Breast epithelium (tissue), 4 donors: ENCODE results near the gene CRK. TPM values are rescaled to one million over a fixed set of nuclear protein-coding genes. Genes with fewer than 3 reads are reported as not detected.

Experiments used
- DNase-seq, 2 donors: peaks; one replicate each; pipeline ENCODE4 v3.0.0-alpha.2; 2019; ENCODE audit warnings: low spot score in 2 of 2
- H3K27ac ChIP-seq, 2 donors: fragments of 200-600 bp; sonication (generic) in 1 of 2; one replicate each; pipeline ENCODE4 v1.5.1; 2016 to 2019; ENCODE audit warnings: mild to moderate bottlenecking in 1 of 2
- H3K27me3 ChIP-seq, 2 donors: fragments of 200-600 bp; sonication (generic) in 1 of 2; one replicate each; pipeline versions ENCODE4 v1.5.1 to v1.6.0; 2017 to 2019; ENCODE audit warnings: control low read depth in 1 of 2, mild to moderate bottlenecking in 1 of 2
- H3K36me3 ChIP-seq: fragments of 200-600 bp; one replicate; pipeline ENCODE4 v1.5.1; 2019
- H3K4me1 ChIP-seq, 2 donors: fragments of 200-600 bp; sonication (generic); one replicate each; pipeline ENCODE4 v1.5.1; 2016 to 2019; ENCODE audit warnings: control low read depth in 1 of 2
- H3K4me3 ChIP-seq, 3 donors: fragments of 200-600 bp; sonication (generic); 1 replicate in 2 of 3; 2 replicates in 1 of 3; pipeline ENCODE4 v1.5.1; 2016 to 2019; ENCODE audit warnings: mild to moderate bottlenecking in 3 of 3, moderate library complexity in 2 of 3
- H3K9me3 ChIP-seq, 2 donors: fragments of 200-600 bp; sonication (generic) in 1 of 2; one replicate each; pipeline ENCODE4 v1.5.1; 2016 to 2019; ENCODE audit warnings: control low read depth in 1 of 2
- CTCF ChIP-seq, 3 donors: fragments of 450-650 bp; IDR thresholded peaks; one replicate each; pipeline ENCODE4 v1.5.1; 2016 to 2017; ENCODE audit warnings: antibody characterized with exemption in 3 of 3, mild to moderate bottlenecking in 3 of 3, moderate library complexity in 3 of 3
- POLR2A ChIP-seq: fragments of 450-650 bp; IDR thresholded peaks from one replicate; pipeline ENCODE4 v1.6.1; 2016; ENCODE audit warnings: antibody characterized with exemption, mild to moderate bottlenecking, moderate library complexity
- POLR2AphosphoS5 ChIP-seq, 3 donors: sonication (generic); formaldehyde crosslinking; IDR thresholded peaks; one replicate each; pipeline ENCODE4 v1.6.1; 2017; ENCODE audit warnings: antibody characterized with exemption in 3 of 3
- intact Hi-C: fragments of 100-400 bp; cut with DNase I; formaldehyde crosslinking; loops from one replicate; pipeline ENCODE4 v1.15.1; 2023; ENCODE audit warnings: low total_unique reads
- total RNA-seq, 3 donors: library from RNA; depleted of rRNA; stranded (reverse); fragments of >200 nt; gene quantifications; one replicate each; pipeline ENCODE4 v1.1.0, GENCODE V29; 2016

Gene CRK
- total RNA-seq, 3 donors from 2014 or later = 73.7 to 84.5 (median 76.8) TPM

GRCh38 chr17:1490643-1491442, 34.8 kb upstream of the CRK start:
- intact Hi-C loops = no loop called here
- Histone ChIP-seq H3K27ac (peak overlapping the region; percentile 90 to 96), H3K36me3 (no peaks in the 10 kb centered on the region), H3K4me1 (peaks cover 19 to 21% of the 10 kb centered on the region in 2 donors), H3K27me3 (no peaks in the 10 kb centered on the region), H3K9me3 (no peaks in the 10 kb centered on the region), H3K4me3 (peak overlapping the region; percentile 67 to 83 (median 76))
- no peak for TF ChIP-seq CTCF (IDR thresholded peaks at IDR 0.05)
- TF ChIP-seq POLR2A = peak; percentile 44
- peak; percentile 42 to 61 (median 46) for TF ChIP-seq POLR2AphosphoS5 (IDR thresholded peaks at IDR 0.05)
- DNase-seq = no peak

- TF ChIP-seq POLR2AphosphoS5 (IDR thresholded peaks at IDR 0.05) (no peak), POLR2A (no peak), CTCF (IDR thresholded peaks at IDR 0.05) (no peak)
- H3K36me3 ChIP-seq = no peaks in the 10 kb centered on the region
- H3K4me1 ChIP-seq = peaks cover 14 to 19% of the 10 kb centered on the region in 2 donors
- no peak for DNase-seq
- H3K9me3 ChIP-seq = no peaks in the 10 kb centered on the region
- intact Hi-C loops = no loop called here
- H3K27me3 ChIP-seq = no peaks in the 10 kb centered on the region
- peak overlapping the region; percentile 96 to 97 for H3K27ac ChIP-seq
- peak overlapping the region; percentile 72 to 89 (median 75) for H3K4me3 ChIP-seq
Observed at GRCh38 chr17:1488826-1489270, 32.8 kb upstream of the CRK start.

GRCh38 chr17:1487939-1488825, 32.1 kb upstream of the CRK start:
- Histone ChIP-seq H3K9me3 (no peaks in the 10 kb centered on the region), H3K4me1 (peaks cover 14 to 19% of the 10 kb centered on the region in 2 donors), H3K27ac (peak overlapping the region; percentile 96 to 97), H3K36me3 (no peaks in the 10 kb centered on the region), H3K27me3 (no peaks in the 10 kb centered on the region), H3K4me3 (peak overlapping the region; percentile 72 to 89 (median 75))
- intact Hi-C loops = no loop called here
- DNase-seq = peak; percentile 84 to 86
- TF ChIP-seq POLR2AphosphoS5 (IDR thresholded peaks at IDR 0.05) = peak; percentile 29 to 70 (median 32)
- TF ChIP-seq CTCF (IDR thresholded peaks at IDR 0.05) = no peak
- peak; percentile 64 for TF ChIP-seq POLR2A

- H3K9me3 ChIP-seq = no peaks in the 10 kb centered on the region
- H3K36me3 ChIP-seq = no peaks in the 10 kb centered on the region
- TF ChIP-seq CTCF (IDR thresholded peaks at IDR 0.05) = no peak
- peak; percentile 53 to 76 (median 68) for TF ChIP-seq POLR2AphosphoS5 (IDR thresholded peaks at IDR 0.05)
- H3K27ac ChIP-seq = peak overlapping the region; percentile 96 to 97
- peak overlapping the region; percentile 72 to 89 (median 75) for H3K4me3 ChIP-seq
- no peaks in the 10 kb centered on the region for H3K27me3 ChIP-seq
- peaks cover 10 to 14% of the 10 kb centered on the region in 2 donors for H3K4me1 ChIP-seq
- DNase-seq = peak; percentile 85 to 94
- intact Hi-C loops = no loop called here
Observed at GRCh38 chr17:1486802-1487695, 31.0 kb upstream of the CRK start.
